Measurements from ENCODE around the gene SYT13.

Gene SYT13

GRCh38 chr11:45245218-45246045, 40.7 kb downstream of the SYT13 start:
- Histone ChIP-seq H3K18ac (ENCODE audit: low read length) (no peak overlapping the region), H4K5ac (ENCODE audit: low read length) (no peak overlapping the region), H3K4me2 (ENCODE audit: low read length) (no peak overlapping the region), H3K27me3 (ENCODE audit: insufficient read depth, low read length, poor library complexity) (no peaks in the 10 kb centered on the region), H3K23ac (ENCODE audit: low read length) (no peak overlapping the region), H2BK15ac (replicated peaks; ENCODE audit: low read depth) (no peak overlapping the region), H4K8ac (ENCODE audit: low read depth, low read length) (no peak overlapping the region), H3K9ac (ENCODE audit: low read length) (no peak overlapping the region), H3K79me2 (ENCODE audit: control insufficient read depth, insufficient read depth, low read length) (no peaks in the 10 kb centered on the region), H3K4ac (ENCODE audit: low read depth, low read length) (no peak overlapping the region), H3K4me3 (ENCODE audit: low read length) (no peak overlapping the region), H3K56ac (ENCODE audit: low read length) (no peak overlapping the region), H3K27ac (ENCODE audit: low read depth, low read length) (no peak overlapping the region), H3K36me3 (ENCODE audit: control insufficient read depth, insufficient read depth, low read length) (no peaks in the 10 kb centered on the region), H3K79me1 (ENCODE audit: low read length) (no peaks in the 10 kb centered on the region), H3K4me1 (ENCODE audit: control insufficient read depth, low read depth, low read length) (no peaks in the 10 kb centered on the region), H2BK5ac (ENCODE audit: low read length) (no peak overlapping the region), H2AK5ac (ENCODE audit: low read length) (no peak overlapping the region), H2BK120ac (ENCODE audit: low read depth, low read length) (no peak overlapping the region)
- WGBS (ENCODE audit: extremely low coverage, insufficient coverage, low lambda C conversion rate): no CpG with 5 or more reads among the region's 8 CpGs
- no peak for DNase-seq

- H4K8ac ChIP-seq (ENCODE audit: low read depth, low read length): no peak overlapping the region
- no CpG with 5 or more reads among the region's 12 CpGs for WGBS (ENCODE audit: extremely low coverage, insufficient coverage, low lambda C conversion rate)
- no peak overlapping the region for H3K27ac ChIP-seq (ENCODE audit: low read depth, low read length)
- no peak overlapping the region for H2BK5ac ChIP-seq (ENCODE audit: low read length)
- no peak overlapping the region for H3K9ac ChIP-seq (ENCODE audit: low read length)
- H3K79me1 ChIP-seq (ENCODE audit: low read length): no peaks in the 10 kb centered on the region
- no peak overlapping the region for H2BK15ac ChIP-seq (replicated peaks; ENCODE audit: low read depth)
- no peak overlapping the region for H3K4me3 ChIP-seq (ENCODE audit: low read length)
- H3K56ac ChIP-seq (ENCODE audit: low read length): no peak overlapping the region
- H3K18ac ChIP-seq (ENCODE audit: low read length): no peak overlapping the region
- H2AK5ac ChIP-seq (ENCODE audit: low read length): no peak overlapping the region
- no peaks in the 10 kb centered on the region for H3K79me2 ChIP-seq (ENCODE audit: control insufficient read depth, insufficient read depth, low read length)
- no peak for DNase-seq
- H3K4me2 ChIP-seq (ENCODE audit: low read length): no peak overlapping the region
- H3K23ac ChIP-seq (ENCODE audit: low read length): no peak overlapping the region
- no peak overlapping the region for H3K4ac ChIP-seq (ENCODE audit: low read depth, low read length)
- no peaks in the 10 kb centered on the region for H3K36me3 ChIP-seq (ENCODE audit: control insufficient read depth, insufficient read depth, low read length)
- H3K27me3 ChIP-seq (ENCODE audit: insufficient read depth, low read length, poor library complexity): no peaks in the 10 kb centered on the region
- no peak overlapping the region for H2BK120ac ChIP-seq (ENCODE audit: low read depth, low read length)
- no peak overlapping the region for H4K5ac ChIP-seq (ENCODE audit: low read length)
- no peaks in the 10 kb centered on the region for H3K4me1 ChIP-seq (ENCODE audit: control insufficient read depth, low read depth, low read length)
These were observed 42.2 kb downstream of the SYT13 start for GRCh38 chr11:45243967-45244366.

- no peak overlapping the region for H3K23ac ChIP-seq (ENCODE audit: low read length)
- H3K4me1 ChIP-seq (ENCODE audit: control insufficient read depth, low read depth, low read length): no peaks in the 10 kb centered on the region
- H4K8ac ChIP-seq (ENCODE audit: low read depth, low read length): no peak overlapping the region
- no peak overlapping the region for H2BK120ac ChIP-seq (ENCODE audit: low read depth, low read length)
- H3K79me2 ChIP-seq (ENCODE audit: control insufficient read depth, insufficient read depth, low read length): no peaks in the 10 kb centered on the region
- H3K4ac ChIP-seq (ENCODE audit: low read depth, low read length): no peak overlapping the region
- no peaks in the 10 kb centered on the region for H3K79me1 ChIP-seq (ENCODE audit: low read length)
- no CpG with 5 or more reads among the region's 1 CpG for WGBS (ENCODE audit: extremely low coverage, insufficient coverage, low lambda C conversion rate)
- H3K56ac ChIP-seq (ENCODE audit: low read length): no peak overlapping the region
- no peak overlapping the region for H3K18ac ChIP-seq (ENCODE audit: low read length)
- H4K5ac ChIP-seq (ENCODE audit: low read length): no peak overlapping the region
- no peak overlapping the region for H3K4me2 ChIP-seq (ENCODE audit: low read length)
- H3K27ac ChIP-seq (ENCODE audit: low read depth, low read length): no peak overlapping the region
- H3K9ac ChIP-seq (ENCODE audit: low read length): no peak overlapping the region
- H3K4me3 ChIP-seq (ENCODE audit: low read length): no peak overlapping the region
- no peak overlapping the region for H2AK5ac ChIP-seq (ENCODE audit: low read length)
- no peaks in the 10 kb centered on the region for H3K27me3 ChIP-seq (ENCODE audit: insufficient read depth, low read length, poor library complexity)
- H2BK15ac ChIP-seq (replicated peaks; ENCODE audit: low read depth): no peak overlapping the region
- H3K36me3 ChIP-seq (ENCODE audit: control insufficient read depth, insufficient read depth, low read length): no peaks in the 10 kb centered on the region
- DNase-seq: no peak
- no peak overlapping the region for H2BK5ac ChIP-seq (ENCODE audit: low read length)
These were observed 46.4 kb downstream of the SYT13 start for GRCh38 chr11:45239733-45240132.

GRCh38 chr11:45238724-45239123, 47.4 kb downstream of the SYT13 start:
- Histone ChIP-seq H3K27ac (ENCODE audit: low read depth, low read length) (no peak overlapping the region), H3K79me1 (ENCODE audit: low read length) (no peaks in the 10 kb centered on the region), H4K5ac (ENCODE audit: low read length) (no peak overlapping the region), H2AK5ac (ENCODE audit: low read length) (no peak overlapping the region), H3K23ac (ENCODE audit: low read length) (no peak overlapping the region), H3K9ac (ENCODE audit: low read length) (no peak overlapping the region), H2BK15ac (replicated peaks; ENCODE audit: low read depth) (no peak overlapping the region), H3K36me3 (ENCODE audit: control insufficient read depth, insufficient read depth, low read length) (no peaks in the 10 kb centered on the region), H3K4me2 (ENCODE audit: low read length) (no peak overlapping the region), H3K56ac (ENCODE audit: low read length) (no peak overlapping the region), H2BK5ac (ENCODE audit: low read length) (no peak overlapping the region), H3K27me3 (ENCODE audit: insufficient read depth, low read length, poor library complexity) (no peaks in the 10 kb centered on the region), H4K8ac (ENCODE audit: low read depth, low read length) (no peak overlapping the region), H3K18ac (ENCODE audit: low read length) (no peak overlapping the region), H3K4ac (ENCODE audit: low read depth, low read length) (no peak overlapping the region), H2BK120ac (ENCODE audit: low read depth, low read length) (no peak overlapping the region), H3K4me1 (ENCODE audit: control insufficient read depth, low read depth, low read length) (no peaks in the 10 kb centered on the region), H3K79me2 (ENCODE audit: control insufficient read depth, insufficient read depth, low read length) (no peaks in the 10 kb centered on the region), H3K4me3 (ENCODE audit: low read length) (no peak overlapping the region)
- WGBS (ENCODE audit: extremely low coverage, insufficient coverage, low lambda C conversion rate): no CpG with 5 or more reads among the region's 3 CpGs
- no peak for DNase-seq

- Histone ChIP-seq H3K79me2 (ENCODE audit: control insufficient read depth, insufficient read depth, low read length) (no peaks in the 10 kb centered on the region), H3K23ac (ENCODE audit: low read length) (no peak overlapping the region), H3K18ac (ENCODE audit: low read length) (no peak overlapping the region), H3K4me3 (ENCODE audit: low read length) (no peak overlapping the region), H3K79me1 (ENCODE audit: low read length) (no peaks in the 10 kb centered on the region), H3K4ac (ENCODE audit: low read depth, low read length) (no peak overlapping the region), H4K5ac (ENCODE audit: low read length) (no peak overlapping the region), H4K8ac (ENCODE audit: low read depth, low read length) (no peak overlapping the region), H3K4me2 (ENCODE audit: low read length) (no peak overlapping the region), H2BK15ac (replicated peaks; ENCODE audit: low read depth) (no peak overlapping the region), H2AK5ac (ENCODE audit: low read length) (no peak overlapping the region), H3K56ac (ENCODE audit: low read length) (no peak overlapping the region), H3K9ac (ENCODE audit: low read length) (no peak overlapping the region), H3K27me3 (ENCODE audit: insufficient read depth, low read length, poor library complexity) (no peaks in the 10 kb centered on the region), H3K36me3 (ENCODE audit: control insufficient read depth, insufficient read depth, low read length) (no peaks in the 10 kb centered on the region), H2BK120ac (ENCODE audit: low read depth, low read length) (no peak overlapping the region), H2BK5ac (ENCODE audit: low read length) (no peak overlapping the region), H3K27ac (ENCODE audit: low read depth, low read length) (no peak overlapping the region), H3K4me1 (ENCODE audit: control insufficient read depth, low read depth, low read length) (no peaks in the 10 kb centered on the region)
- no CpG with 5 or more reads among the region's 4 CpGs for WGBS (ENCODE audit: extremely low coverage, insufficient coverage, low lambda C conversion rate)
- DNase-seq: no peak
These were observed 48.3 kb downstream of the SYT13 start for GRCh38 chr11:45237711-45238315.
